EH (cell line): ENCODE measurements around the gene FUT6.
"Not testable (repeated sequence)": the region's sequence is repeated elsewhere in the genome, so short reads cannot be mapped to it uniquely, and the experiment has no call there.

Experiments used
- DNase-seq: peaks from one replicate; pipeline ENCODE4 v3.0.0-alpha.2; 2015; ENCODE audit warnings: low read depth

FUT6 gene

DNA sequence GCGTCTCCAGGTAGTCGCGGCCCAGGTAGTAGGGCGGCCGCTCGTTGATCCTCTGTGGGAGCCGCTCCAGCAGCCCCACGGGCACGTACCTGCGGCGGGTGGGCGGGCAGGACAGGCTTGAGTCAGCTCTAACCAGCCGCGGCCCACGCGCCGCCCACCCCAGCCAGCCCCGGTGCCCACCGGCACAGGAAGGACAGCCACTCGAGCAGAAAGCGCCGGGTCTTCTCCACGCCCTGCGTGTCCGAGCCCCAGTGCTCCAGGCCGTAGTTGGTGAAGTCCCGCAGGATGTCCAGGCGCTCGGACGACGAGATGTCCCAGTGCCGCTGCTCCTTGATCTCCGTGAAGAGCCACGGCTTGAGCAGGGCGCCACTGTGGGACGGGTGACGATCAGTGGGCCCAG lies 54.1 kb downstream of the FUT6 start:
- DNase-seq: no peak

DNA sequence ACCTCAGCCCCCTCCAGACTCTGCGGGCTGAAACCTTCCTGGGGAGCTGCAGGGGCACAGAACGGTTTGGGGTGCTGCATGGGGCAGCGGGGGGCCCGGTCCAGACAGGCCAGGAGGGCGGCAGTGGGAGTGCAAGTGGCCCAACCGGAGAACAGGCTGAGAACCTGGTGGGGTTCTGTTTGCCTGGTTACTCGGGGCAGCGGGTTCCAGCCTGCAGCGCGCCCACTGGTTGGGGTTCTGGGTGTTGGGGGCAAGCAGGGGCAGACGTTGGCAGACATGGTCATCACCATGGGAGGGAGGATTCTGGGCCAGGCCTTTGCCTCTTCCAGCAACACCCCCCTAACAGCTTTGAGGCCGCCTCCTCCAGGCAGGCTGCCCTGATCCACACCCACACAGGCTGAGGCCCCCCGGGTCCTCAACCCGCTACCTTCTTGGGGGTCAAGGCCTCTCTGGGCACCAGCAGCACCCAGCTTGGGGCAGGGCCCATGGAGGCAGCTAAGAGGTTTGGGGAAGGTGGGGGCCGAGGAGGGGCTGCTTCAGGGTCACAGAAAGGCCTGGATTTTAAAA lies 54.8 kb downstream of the FUT6 start, which contains the start of gene PRR22:
Gene PRR22, minus strand, starts transcription at position 166 of the 567 bp plus-strand sequence. Its CDS starts 86 bp downstream, at position 80.
- no peak for DNase-seq

DNA sequence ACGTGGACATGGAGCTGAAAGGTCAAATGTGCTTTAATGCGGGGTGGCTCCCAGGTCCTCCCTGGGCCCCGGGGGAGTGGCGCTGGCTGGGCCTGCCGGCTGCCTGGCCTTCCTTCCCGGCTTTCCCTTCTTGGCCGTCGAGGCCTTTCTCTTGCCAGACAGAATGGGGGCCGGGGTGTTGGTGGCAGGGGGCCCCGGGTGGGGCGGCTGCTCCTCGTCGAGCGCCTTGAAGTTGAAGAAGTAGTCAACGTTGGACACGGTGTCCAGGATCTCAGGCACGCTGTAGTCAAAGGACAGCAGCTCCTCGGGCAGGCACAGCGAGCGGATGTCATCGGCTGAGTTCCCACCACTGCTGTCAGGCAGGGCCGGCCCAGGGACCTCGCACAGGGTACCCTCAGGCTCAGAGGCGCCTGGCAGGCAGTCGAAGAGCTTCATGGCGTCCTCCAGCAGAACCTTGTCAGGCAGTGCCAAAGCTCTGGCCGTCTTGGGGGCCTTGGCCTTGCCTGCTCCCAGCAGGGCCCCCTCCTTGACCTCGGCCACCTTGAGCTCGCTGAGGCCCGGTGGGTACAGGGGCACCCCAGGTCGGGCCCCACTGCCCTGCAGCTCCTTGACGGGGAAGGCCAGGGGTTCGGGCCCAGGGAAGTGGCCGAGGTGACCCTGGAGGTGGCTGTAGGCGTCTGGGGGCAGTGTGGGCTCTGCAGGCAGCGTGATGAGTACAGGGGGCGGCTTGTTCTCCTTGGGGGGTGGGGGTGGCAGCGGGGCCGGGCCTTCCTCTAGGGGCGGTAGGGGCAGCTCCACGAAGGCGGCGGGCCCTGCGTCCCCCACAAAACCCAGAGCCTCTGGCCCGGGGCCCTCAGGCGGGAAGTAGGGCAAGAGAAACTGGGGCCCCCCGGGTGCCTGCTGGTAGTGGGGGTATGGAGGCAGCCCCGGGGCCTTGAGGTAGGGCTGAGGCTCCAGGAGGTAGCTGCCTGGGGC lies 56.3 kb downstream of the FUT6 start:
- no peak for DNase-seq

DNA sequence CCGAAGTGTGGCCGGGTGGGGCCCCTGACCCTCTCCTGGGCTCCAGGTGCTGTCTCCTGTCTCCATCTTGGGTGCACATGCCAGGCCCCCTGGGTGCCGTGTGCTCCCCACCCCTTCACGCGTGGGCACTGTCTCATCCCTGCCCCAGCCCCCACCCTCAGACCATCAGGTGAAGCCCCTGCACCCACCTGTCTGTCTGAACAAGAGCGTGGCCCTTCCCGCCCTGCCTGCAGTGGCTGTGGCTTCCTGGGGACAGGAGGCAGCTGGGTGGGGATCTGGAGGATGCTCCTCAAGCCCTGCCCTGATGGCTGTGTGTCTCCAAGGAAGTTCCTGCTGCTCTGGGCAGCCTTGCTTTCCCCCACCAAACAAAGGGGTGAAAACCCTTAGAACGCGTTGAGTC lies 57.2 kb downstream of the FUT6 start:
- no peak for DNase-seq

DNA sequence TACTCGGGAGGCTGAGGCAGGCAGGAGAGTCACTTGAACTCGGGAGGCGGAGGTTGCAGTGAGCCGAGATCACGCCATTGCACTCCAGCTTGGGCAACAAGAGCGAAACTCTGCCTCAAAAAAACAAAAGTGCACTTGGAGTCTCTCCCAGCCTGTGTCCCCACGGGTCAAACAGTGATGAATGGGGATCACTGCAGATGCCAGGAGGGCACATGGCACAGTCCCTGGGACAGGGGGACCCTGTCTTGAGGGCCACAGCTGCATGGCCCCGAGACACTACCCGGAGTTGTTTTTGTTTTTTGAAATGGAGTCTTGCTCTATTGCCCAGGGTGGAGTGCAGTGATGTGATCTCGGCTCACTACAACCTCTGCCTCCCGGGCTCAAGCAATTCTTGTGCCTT lies 58.6 kb downstream of the FUT6 start:
- DNase-seq: not testable (repeated sequence)
